Measurements from ENCODE around the gene FGFR3.

FGFR3 gene

DNA sequence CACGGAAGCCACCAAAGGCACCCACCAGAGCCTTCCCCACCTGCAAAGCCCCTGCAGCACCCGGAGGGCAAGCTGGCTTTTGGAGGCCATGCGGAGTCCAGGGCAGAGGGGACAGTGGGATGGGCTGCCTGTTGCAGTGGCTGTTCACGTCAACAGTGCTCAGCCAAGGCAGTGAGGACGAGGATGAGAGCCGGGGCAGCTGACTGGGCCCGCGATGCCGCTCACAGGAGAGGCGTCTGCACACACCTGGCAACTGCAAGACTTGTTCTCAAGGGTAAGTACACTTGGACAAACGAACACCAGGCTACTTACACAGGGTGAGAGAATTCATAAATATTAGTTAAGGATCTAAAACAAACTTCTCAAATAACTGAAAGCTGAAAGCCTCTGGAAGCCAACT lies 19.6 kb downstream of the FGFR3 start:
- no peaks in the 10 kb centered on the region for H3K9me3 ChIP-seq (ENCODE audit: insufficient read depth, low read length)
- no peak overlapping the region for H3K4me3 ChIP-seq (ENCODE audit: low read length)
- no peak overlapping the region for H2AFZ ChIP-seq (ENCODE audit: low read depth, low read length)
- no peaks in the 10 kb centered on the region for H3K79me2 ChIP-seq (ENCODE audit: low read length)
- H3K9ac ChIP-seq (ENCODE audit: low read length), result no peak overlapping the region
- TF ChIP-seq, protein P1, sequence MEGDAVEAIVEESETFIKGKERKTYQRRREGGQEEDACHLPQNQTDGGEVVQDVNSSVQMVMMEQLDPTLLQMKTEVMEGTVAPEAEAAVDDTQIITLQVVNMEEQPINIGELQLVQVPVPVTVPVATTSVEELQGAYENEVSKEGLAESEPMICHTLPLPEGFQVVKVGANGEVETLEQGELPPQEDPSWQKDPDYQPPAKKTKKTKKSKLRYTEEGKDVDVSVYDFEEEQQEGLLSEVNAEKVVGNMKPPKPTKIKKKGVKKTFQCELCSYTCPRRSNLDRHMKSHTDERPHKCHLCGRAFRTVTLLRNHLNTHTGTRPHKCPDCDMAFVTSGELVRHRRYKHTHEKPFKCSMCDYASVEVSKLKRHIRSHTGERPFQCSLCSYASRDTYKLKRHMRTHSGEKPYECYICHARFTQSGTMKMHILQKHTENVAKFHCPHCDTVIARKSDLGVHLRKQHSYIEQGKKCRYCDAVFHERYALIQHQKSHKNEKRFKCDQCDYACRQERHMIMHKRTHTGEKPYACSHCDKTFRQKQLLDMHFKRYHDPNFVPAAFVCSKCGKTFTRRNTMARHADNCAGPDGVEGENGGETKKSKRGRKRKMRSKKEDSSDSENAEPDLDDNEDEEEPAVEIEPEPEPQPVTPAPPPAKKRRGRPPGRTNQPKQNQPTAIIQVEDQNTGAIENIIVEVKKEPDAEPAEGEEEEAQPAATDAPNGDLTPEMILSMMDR (IDR thresholded peaks at IDR 0.05; ENCODE audit: low read depth, low read length), result no peak
- no peak for TF ChIP-seq EZH2phosphoT487 (IDR thresholded peaks at IDR 0.05; ENCODE audit: low read depth)
- no peak overlapping the region for H3K27ac ChIP-seq (ENCODE audit: low read length)
- H3K4me2 ChIP-seq (ENCODE audit: low read length), result no peak overlapping the region
- H3K36me3 ChIP-seq (replicated peaks; ENCODE audit: low read depth, low read length), result peaks cover 16% of the 10 kb centered on the region
- no peaks in the 10 kb centered on the region for H3K27me3 ChIP-seq (ENCODE audit: low read depth, low read length)
- no peaks in the 10 kb centered on the region for H4K20me1 ChIP-seq (ENCODE audit: insufficient read depth, low read length)
- no peaks in the 10 kb centered on the region for H3K4me1 ChIP-seq (ENCODE audit: low read length)

DNA sequence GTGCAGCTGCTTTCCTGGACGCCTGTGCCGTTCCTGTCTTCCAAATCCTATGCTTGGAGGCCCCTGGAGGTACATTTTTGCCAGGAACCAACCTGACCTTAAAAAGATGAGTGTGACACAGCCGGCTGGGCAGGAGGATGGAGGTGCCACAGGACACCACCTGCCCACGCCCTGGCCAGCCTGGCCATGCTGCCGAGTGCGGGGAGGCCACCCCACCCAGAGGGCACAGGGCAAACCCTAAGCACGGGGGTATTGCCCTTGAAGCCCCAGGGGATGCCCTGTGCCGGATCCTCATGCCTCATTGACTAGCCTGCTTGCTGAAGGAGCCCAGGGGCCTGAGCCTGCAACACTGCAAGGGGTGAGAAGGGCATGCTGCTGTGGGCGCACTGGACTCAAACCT lies 20.1 kb downstream of the FGFR3 start:
- H3K4me1 ChIP-seq (ENCODE audit: low read length), result no peaks in the 10 kb centered on the region
- H3K9ac ChIP-seq (ENCODE audit: low read length), result no peak overlapping the region
- peaks cover 20% of the 10 kb centered on the region for H3K36me3 ChIP-seq (replicated peaks; ENCODE audit: low read depth, low read length)
- no peak for TF ChIP-seq EZH2phosphoT487 (IDR thresholded peaks at IDR 0.05; ENCODE audit: low read depth)
- TF ChIP-seq, protein P1 (IDR thresholded peaks at IDR 0.05; ENCODE audit: low read depth, low read length), result no peak
- H3K27ac ChIP-seq (ENCODE audit: low read length), result no peak overlapping the region
- no peak overlapping the region for H2AFZ ChIP-seq (ENCODE audit: low read depth, low read length)
- H3K9me3 ChIP-seq (ENCODE audit: insufficient read depth, low read length), result no peaks in the 10 kb centered on the region
- H3K79me2 ChIP-seq (ENCODE audit: low read length), result no peaks in the 10 kb centered on the region
- no peak overlapping the region for H3K4me3 ChIP-seq (ENCODE audit: low read length)
- no peak overlapping the region for H3K4me2 ChIP-seq (ENCODE audit: low read length)
- H3K27me3 ChIP-seq (ENCODE audit: low read depth, low read length), result no peaks in the 10 kb centered on the region
- H4K20me1 ChIP-seq (ENCODE audit: insufficient read depth, low read length), result no peaks in the 10 kb centered on the region

DNA sequence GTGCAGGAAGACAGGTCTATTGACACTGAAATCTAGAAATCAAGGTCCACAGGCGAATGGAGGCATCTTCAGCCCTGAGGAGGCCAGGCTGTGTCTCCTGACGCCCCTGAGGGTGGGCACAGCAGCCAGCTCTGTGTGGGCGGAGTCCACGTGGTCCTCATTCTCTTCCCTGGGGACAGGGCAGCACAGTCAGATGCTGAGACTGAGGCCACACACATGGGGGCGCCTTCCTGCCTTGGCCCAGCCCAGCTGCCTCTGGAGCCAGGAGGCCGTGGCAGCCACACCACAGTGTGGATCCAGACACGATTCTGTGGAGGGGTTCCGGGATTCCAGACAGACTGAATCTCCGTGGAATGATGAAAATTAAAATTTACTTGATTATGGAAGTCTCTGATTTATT lies 20.8 kb downstream of the FGFR3 start:
- no peak overlapping the region for H3K9ac ChIP-seq (ENCODE audit: low read length)
- no peak overlapping the region for H3K27ac ChIP-seq (ENCODE audit: low read length)
- H3K36me3 ChIP-seq (replicated peaks; ENCODE audit: low read depth, low read length), result peaks cover 20% of the 10 kb centered on the region
- no peak overlapping the region for H3K4me2 ChIP-seq (ENCODE audit: low read length)
- H3K9me3 ChIP-seq (ENCODE audit: insufficient read depth, low read length), result no peaks in the 10 kb centered on the region
- no peak for TF ChIP-seq EZH2phosphoT487 (IDR thresholded peaks at IDR 0.05; ENCODE audit: low read depth)
- TF ChIP-seq, protein P1 (IDR thresholded peaks at IDR 0.05; ENCODE audit: low read depth, low read length), result no peak
- H2AFZ ChIP-seq (ENCODE audit: low read depth, low read length), result no peak overlapping the region
- no peak overlapping the region for H3K4me3 ChIP-seq (ENCODE audit: low read length)
- no peaks in the 10 kb centered on the region for H3K79me2 ChIP-seq (ENCODE audit: low read length)
- no peaks in the 10 kb centered on the region for H3K27me3 ChIP-seq (ENCODE audit: low read depth, low read length)
- no peaks in the 10 kb centered on the region for H4K20me1 ChIP-seq (ENCODE audit: insufficient read depth, low read length)
- no peaks in the 10 kb centered on the region for H3K4me1 ChIP-seq (ENCODE audit: low read length)

DNA sequence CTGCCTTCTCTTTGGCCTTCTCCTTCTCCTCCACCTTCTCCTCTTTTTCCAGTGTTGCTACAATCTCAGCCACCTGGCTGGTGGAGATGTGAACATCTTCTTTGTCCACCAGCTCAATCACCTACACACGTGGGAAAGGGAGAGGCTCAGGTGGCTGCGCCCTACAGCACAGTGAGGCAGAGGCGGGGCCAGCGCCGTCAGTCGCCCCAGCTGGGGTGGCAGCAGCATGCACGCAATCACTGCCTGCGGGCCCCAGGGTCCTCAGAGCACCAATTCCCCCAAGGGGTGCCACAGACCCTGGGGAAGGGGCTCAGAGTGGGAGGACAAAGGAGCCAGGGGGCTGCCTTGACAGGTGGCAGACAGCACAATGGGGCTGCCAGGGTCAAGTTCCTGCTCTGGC lies 21.4 kb downstream of the FGFR3 start:
- Histone ChIP-seq H3K4me1 (ENCODE audit: low read length) (no peaks in the 10 kb centered on the region), H4K20me1 (ENCODE audit: insufficient read depth, low read length) (no peaks in the 10 kb centered on the region), H3K79me2 (ENCODE audit: low read length) (no peaks in the 10 kb centered on the region), H3K9me3 (ENCODE audit: insufficient read depth, low read length) (no peaks in the 10 kb centered on the region), H3K27me3 (ENCODE audit: low read depth, low read length) (no peaks in the 10 kb centered on the region), H3K27ac (ENCODE audit: low read length) (no peak overlapping the region), H3K9ac (ENCODE audit: low read length) (no peak overlapping the region), H2AFZ (ENCODE audit: low read depth, low read length) (no peak overlapping the region), H3K36me3 (replicated peaks; ENCODE audit: low read depth, low read length) (peaks cover 20% of the 10 kb centered on the region), H3K4me2 (ENCODE audit: low read length) (no peak overlapping the region), H3K4me3 (ENCODE audit: low read length) (no peak overlapping the region)
- TF ChIP-seq EZH2phosphoT487 (IDR thresholded peaks at IDR 0.05; ENCODE audit: low read depth), result no peak
- TF ChIP-seq, protein P1 (IDR thresholded peaks at IDR 0.05; ENCODE audit: low read depth, low read length), result no peak
